Fibroblast of mammary gland (primary cell): Measurements from ENCODE around the gene OR2S2.

Experiments used
- DNase-seq: peaks from one replicate; pipeline ENCODE4 v3.0.0-alpha.2; 2010; ENCODE audit warnings: low read depth
- H3K4me3 ChIP-seq: 2 replicates; pipeline ENCODE4 v1.5.1; 2011; ENCODE audit warnings: low read depth, mild to moderate bottlenecking, low read length, moderate library complexity; ENCODE audit not compliant: control insufficient read depth
- CTCF ChIP-seq: conservative IDR thresholded peaks from 2 replicates; pipeline ENCODE4 v1.5.1; 2011; ENCODE audit warnings: low read depth, low read length, inconsistent platforms; ENCODE audit not compliant: control insufficient read depth, insufficient read depth

The OR2S2 gene

GRCh38 chr9:35909274-35909673 lies 48.7 kb downstream of the OR2S2 start, which contains the start of gene SPAAR:
SPAAR (plus strand) TSS chr9:35909490; CDS start chr9:35910464, 974 bp downstream.
- H3K4me3 ChIP-seq: peak within 1 kb of the TSS; percentile 7
- no peak for TF ChIP-seq CTCF

GRCh38 chr9:35908504-35909125 lies 49.3 kb downstream of the OR2S2 start:
- no peak for DNase-seq
- TF ChIP-seq CTCF: no peak
- H3K4me3 ChIP-seq: peak overlapping the region; percentile 7

More at GRCh38 chr9:35909274-35909673, 48.7 kb downstream of the OR2S2 start, which contains the start of gene SPAAR:
- no peak for DNase-seq

GRCh38 chr9:35907711-35908503 lies 50.0 kb downstream of the OR2S2 start:
- TF ChIP-seq CTCF: no peak
- H3K4me3 ChIP-seq: peak overlapping the region; percentile 40
- peak; percentile 99 for DNase-seq
